Hematopoietic multipotent progenitor cell treated with erythropoietin and hydrocortisone succinate and interleukin-3 and kit ligand, for 8 days (in vitro differentiated cells): ENCODE data around the gene KAZN.

Source experiments
- DNase-seq: peaks from one replicate; pipeline ENCODE4 v3.0.0-alpha.2; 2015

KAZN gene

GRCh38 chr1:14748151-14748550 is 149.7 kb downstream of the KAZN start:
- DNase-seq: no peak

- no peak for DNase-seq
These were observed 150.5 kb downstream of the KAZN start for GRCh38 chr1:14748977-14749376.

GRCh38 chr1:14750490-14750889 is 152.0 kb downstream of the KAZN start:
- DNase-seq: no peak

- no peak for DNase-seq
These were observed 157.2 kb downstream of the KAZN start for GRCh38 chr1:14755518-14756252.

- DNase-seq: no peak
These were observed 158.3 kb downstream of the KAZN start for GRCh38 chr1:14756589-14757285.

- no peak for DNase-seq
These were observed 158.8 kb downstream of the KAZN start for GRCh38 chr1:14757286-14757625.

GRCh38 chr1:14759042-14759818 is 160.7 kb downstream of the KAZN start:
- DNase-seq: no peak

GRCh38 chr1:14759843-14760242 is 161.4 kb downstream of the KAZN start:
- DNase-seq: no peak

GRCh38 chr1:14760780-14761179 is 162.3 kb downstream of the KAZN start:
- no peak for DNase-seq

- DNase-seq: no peak
These were observed 163.0 kb downstream of the KAZN start for GRCh38 chr1:14761291-14762153.

GRCh38 chr1:14763977-14764376 is 165.5 kb downstream of the KAZN start:
- no peak for DNase-seq

GRCh38 chr1:14765773-14766172 is 167.3 kb downstream of the KAZN start:
- no peak for DNase-seq

GRCh38 chr1:14767075-14767474 is 168.6 kb downstream of the KAZN start:
- DNase-seq: no peak

- no peak for DNase-seq
These were observed 170.3 kb downstream of the KAZN start for GRCh38 chr1:14768582-14769304.

- no peak for DNase-seq
These were observed 171.2 kb downstream of the KAZN start for GRCh38 chr1:14769486-14770274.

GRCh38 chr1:14773396-14774025 is 175.0 kb downstream of the KAZN start:
- DNase-seq: no peak

GRCh38 chr1:14774225-14774624 is 175.7 kb downstream of the KAZN start:
- no peak for DNase-seq

- no peak for DNase-seq
These were observed 176.5 kb downstream of the KAZN start for GRCh38 chr1:14774988-14775387.

GRCh38 chr1:14775434-14775833 is 176.9 kb downstream of the KAZN start:
- DNase-seq: no peak
